ENCODE results near the gene ZBTB17.

The ZBTB17 gene

DNA sequence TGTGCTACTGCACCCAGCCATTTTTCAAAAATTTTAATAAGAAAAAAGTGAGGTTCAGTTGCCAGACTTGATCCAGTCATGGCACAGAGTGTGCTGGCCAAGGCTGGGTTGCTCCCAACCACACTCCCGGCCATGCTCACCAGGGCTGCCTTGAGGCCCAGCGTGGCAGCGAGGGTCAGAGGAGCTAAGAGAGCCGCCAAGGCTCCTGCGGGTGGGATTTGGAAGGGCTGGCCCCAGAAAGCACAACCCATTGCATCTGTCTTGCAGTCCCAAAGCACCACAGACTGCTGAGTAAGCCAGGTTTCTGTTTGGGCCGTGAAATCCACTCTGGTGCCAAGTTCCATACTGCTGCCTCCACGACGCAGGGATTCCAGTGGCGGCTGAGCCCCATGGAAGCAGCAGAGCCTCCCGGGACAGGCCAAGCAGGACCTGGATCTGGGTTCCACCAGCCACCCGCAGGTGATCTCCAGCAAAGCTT, 22.6 kb downstream of the ZBTB17 start:
- Histone ChIP-seq H3F3A (ENCODE audit: low read depth) (no peaks in the 10 kb centered on the region), H3K4me2 (ENCODE audit: low read depth, low read length, poor library complexity, severe bottlenecking) (no peak overlapping the region), H2AFZ (ENCODE audit: low read length) (no peak overlapping the region)

DNA sequence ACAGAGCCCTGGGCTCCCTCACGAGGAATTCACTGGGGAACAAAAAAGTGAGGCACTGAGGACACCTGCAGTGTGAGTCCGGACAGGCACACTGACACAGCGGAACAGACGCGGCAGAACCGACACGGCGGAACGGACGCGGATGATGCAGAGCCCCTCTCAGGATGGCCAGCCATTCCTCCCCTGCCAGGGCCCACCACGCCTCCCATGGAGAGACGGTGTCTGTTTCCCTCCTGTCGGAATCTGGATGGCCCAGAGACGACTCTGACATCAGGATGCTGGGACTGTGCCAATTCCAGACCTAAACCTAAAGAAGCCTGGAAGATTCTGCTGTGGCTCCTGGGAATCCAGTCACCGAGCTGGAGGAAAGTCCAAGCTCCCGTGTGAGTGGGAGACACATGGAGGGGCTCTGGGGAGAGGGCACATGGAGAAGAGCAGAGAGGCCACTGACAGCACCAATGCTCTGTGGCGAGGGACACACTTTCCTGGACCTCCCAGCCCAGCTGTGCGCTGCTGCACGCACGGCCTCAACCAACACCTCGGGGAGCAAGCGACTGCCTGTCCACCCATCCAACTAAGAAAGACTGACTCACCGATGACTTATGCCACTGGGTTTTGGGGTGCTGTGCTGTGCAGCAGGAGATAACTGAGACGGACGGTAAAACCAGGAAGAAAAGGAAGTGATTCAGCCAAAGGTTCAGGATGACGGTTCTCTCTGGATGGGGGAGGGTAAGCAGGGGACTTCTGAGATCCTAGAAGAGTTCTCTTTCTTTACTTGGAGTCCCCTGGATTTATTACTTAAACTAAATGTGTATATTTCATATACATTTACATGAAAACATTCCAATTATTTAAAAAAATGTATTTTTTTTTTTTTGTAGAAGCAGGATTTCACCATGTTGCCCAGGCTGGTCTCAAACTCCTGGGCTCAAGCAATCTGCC, 23.3 kb downstream of the ZBTB17 start:
- no peaks in the 10 kb centered on the region for H3K9me2 ChIP-seq (replicated peaks; ENCODE audit: low read depth, low read length)
- no peaks in the 10 kb centered on the region for H3F3A ChIP-seq (ENCODE audit: low read depth)
- no peak overlapping the region for H2AFZ ChIP-seq (ENCODE audit: low read length)
- peaks cover 72% of the 10 kb centered on the region for H3K79me2 ChIP-seq (ENCODE audit: insufficient read depth, low read length)
- no peak overlapping the region for H3K9ac ChIP-seq (ENCODE audit: low read depth, low read length, poor library complexity, severe bottlenecking)
- H3K9me3 ChIP-seq (ENCODE audit: insufficient read depth, low read depth, low read length) = no peaks in the 10 kb centered on the region
- H3K4me1 ChIP-seq (ENCODE audit: insufficient read depth, low read length, poor library complexity, severe bottlenecking) = peaks cover 5% of the 10 kb centered on the region
- no peak overlapping the region for H3K4me3 ChIP-seq (ENCODE audit: low read length, poor library complexity, severe bottlenecking)
- peaks cover 17% of the 10 kb centered on the region for H4K20me1 ChIP-seq (ENCODE audit: insufficient read depth, low read length, poor library complexity, severe bottlenecking)
- H3K36me3 ChIP-seq (ENCODE audit: insufficient read depth, low read length) = peaks cover 14% of the 10 kb centered on the region; the same call in 1 of the 2 replicates
- no peak overlapping the region for H3K4me2 ChIP-seq (ENCODE audit: low read depth, low read length, poor library complexity, severe bottlenecking)
- no peaks in the 10 kb centered on the region for H3K27me3 ChIP-seq (ENCODE audit: insufficient read depth, low read length, poor library complexity, severe bottlenecking)
- TF ChIP-seq, protein P1, sequence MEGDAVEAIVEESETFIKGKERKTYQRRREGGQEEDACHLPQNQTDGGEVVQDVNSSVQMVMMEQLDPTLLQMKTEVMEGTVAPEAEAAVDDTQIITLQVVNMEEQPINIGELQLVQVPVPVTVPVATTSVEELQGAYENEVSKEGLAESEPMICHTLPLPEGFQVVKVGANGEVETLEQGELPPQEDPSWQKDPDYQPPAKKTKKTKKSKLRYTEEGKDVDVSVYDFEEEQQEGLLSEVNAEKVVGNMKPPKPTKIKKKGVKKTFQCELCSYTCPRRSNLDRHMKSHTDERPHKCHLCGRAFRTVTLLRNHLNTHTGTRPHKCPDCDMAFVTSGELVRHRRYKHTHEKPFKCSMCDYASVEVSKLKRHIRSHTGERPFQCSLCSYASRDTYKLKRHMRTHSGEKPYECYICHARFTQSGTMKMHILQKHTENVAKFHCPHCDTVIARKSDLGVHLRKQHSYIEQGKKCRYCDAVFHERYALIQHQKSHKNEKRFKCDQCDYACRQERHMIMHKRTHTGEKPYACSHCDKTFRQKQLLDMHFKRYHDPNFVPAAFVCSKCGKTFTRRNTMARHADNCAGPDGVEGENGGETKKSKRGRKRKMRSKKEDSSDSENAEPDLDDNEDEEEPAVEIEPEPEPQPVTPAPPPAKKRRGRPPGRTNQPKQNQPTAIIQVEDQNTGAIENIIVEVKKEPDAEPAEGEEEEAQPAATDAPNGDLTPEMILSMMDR (conservative IDR thresholded peaks at IDR 0.05; ENCODE audit: low read length) = no peak
- TF ChIP-seq EZH2phosphoT487 (IDR thresholded peaks at IDR 0.05; ENCODE audit: borderline replicate concordance) = no peak

More for the DNA sequence above, 22.6 kb downstream of the ZBTB17 start:
- Histone ChIP-seq H3K9me3 (ENCODE audit: insufficient read depth, low read depth, low read length) (no peaks in the 10 kb centered on the region), H3K4me3 (ENCODE audit: low read length, poor library complexity, severe bottlenecking) (no peak overlapping the region), H3K9ac (ENCODE audit: low read depth, low read length, poor library complexity, severe bottlenecking) (no peak overlapping the region), H3K9me2 (replicated peaks; ENCODE audit: low read depth, low read length) (no peaks in the 10 kb centered on the region), H3K36me3 (ENCODE audit: insufficient read depth, low read length) (peaks cover 6% of the 10 kb centered on the region; the same call in 1 of the 2 replicates), H3K4me1 (ENCODE audit: insufficient read depth, low read length, poor library complexity, severe bottlenecking) (peaks cover 5% of the 10 kb centered on the region), H3K27me3 (ENCODE audit: insufficient read depth, low read length, poor library complexity, severe bottlenecking) (no peaks in the 10 kb centered on the region), H4K20me1 (ENCODE audit: insufficient read depth, low read length, poor library complexity, severe bottlenecking) (peaks cover 21% of the 10 kb centered on the region), H3K79me2 (ENCODE audit: insufficient read depth, low read length) (peaks cover 80% of the 10 kb centered on the region)
- TF ChIP-seq EZH2phosphoT487 (IDR thresholded peaks at IDR 0.05; ENCODE audit: borderline replicate concordance) = no peak
- TF ChIP-seq, protein P1 (conservative IDR thresholded peaks at IDR 0.05; ENCODE audit: low read length) = no peak

DNA sequence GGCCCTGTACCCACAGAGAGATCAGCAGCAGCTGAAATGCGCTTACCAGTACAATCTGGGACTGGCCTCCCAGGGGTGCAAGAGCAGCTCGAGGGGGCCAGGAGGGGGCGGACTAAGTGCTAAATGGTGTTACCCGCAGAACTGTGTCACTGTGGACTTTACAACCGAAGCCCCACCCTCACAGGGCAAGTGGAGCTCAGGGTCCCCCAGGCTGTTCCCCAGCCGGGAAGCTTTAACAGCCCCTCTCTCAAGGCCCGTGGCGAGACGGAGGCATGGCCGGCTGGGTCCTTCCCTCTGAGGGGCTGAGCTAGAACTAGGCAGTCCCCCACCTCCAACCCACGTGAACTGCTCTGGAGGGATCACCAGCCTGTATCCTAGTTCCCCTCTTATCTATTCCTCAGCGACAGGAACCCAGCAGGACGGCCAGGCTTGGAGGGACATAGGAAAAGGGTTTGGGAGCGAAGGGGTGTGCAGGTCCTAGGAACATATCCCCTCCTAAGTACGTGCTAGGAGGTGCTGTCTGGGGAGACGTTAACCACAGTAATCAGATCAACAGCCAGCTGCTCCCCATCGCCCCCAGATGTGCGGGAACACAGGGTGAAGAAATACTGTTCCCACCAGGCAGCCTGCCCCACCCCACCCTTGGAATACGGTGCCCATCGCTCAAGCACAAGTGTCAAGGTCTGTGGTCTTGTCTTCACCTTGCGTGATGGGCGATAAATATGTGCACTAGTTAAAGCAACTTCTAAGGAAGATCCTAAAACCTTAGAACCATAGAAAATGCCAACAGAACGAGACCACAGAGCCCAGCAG, 24.4 kb downstream of the ZBTB17 start:
- Histone ChIP-seq H3K79me2 (ENCODE audit: insufficient read depth, low read length) (peaks cover 66% of the 10 kb centered on the region), H3K4me3 (ENCODE audit: low read length, poor library complexity, severe bottlenecking) (no peak overlapping the region), H2AFZ (ENCODE audit: low read length) (no peak overlapping the region), H3K4me1 (ENCODE audit: insufficient read depth, low read length, poor library complexity, severe bottlenecking) (peaks cover 5% of the 10 kb centered on the region), H4K20me1 (ENCODE audit: insufficient read depth, low read length, poor library complexity, severe bottlenecking) (peaks cover 17% of the 10 kb centered on the region), H3K9me3 (ENCODE audit: insufficient read depth, low read depth, low read length) (no peaks in the 10 kb centered on the region), H3K27me3 (ENCODE audit: insufficient read depth, low read length, poor library complexity, severe bottlenecking) (no peaks in the 10 kb centered on the region), H3K36me3 (ENCODE audit: insufficient read depth, low read length) (peaks cover 24% of the 10 kb centered on the region; the same call in 1 of the 2 replicates), H3K9ac (ENCODE audit: low read depth, low read length, poor library complexity, severe bottlenecking) (no peak overlapping the region), H3K9me2 (replicated peaks; ENCODE audit: low read depth, low read length) (no peaks in the 10 kb centered on the region), H3F3A (ENCODE audit: low read depth) (no peaks in the 10 kb centered on the region), H3K4me2 (ENCODE audit: low read depth, low read length, poor library complexity, severe bottlenecking) (no peak overlapping the region)
- TF ChIP-seq, protein P1 (conservative IDR thresholded peaks at IDR 0.05; ENCODE audit: low read length) = no peak
- no peak for TF ChIP-seq EZH2phosphoT487 (IDR thresholded peaks at IDR 0.05; ENCODE audit: borderline replicate concordance)

Measured in Loucy (cell line).